SK-N-SH (cell line): Measurements from ENCODE around the gene GMFB. TPM values are rescaled to one million over a fixed set of nuclear protein-coding genes. Genes with fewer than 3 reads are reported as not detected.

Experiments used
- CTCF ChIA-PET: fragments of 300-600, 350-600 bp; formaldehyde crosslinking; extraction: SDS; loops from one replicate; lab custom pipeline; 2021; lab: Yijun Ruan, JAX
- POLR2A ChIA-PET: fragments of 350-600 bp; sonication (Branson Sonifier 250); formaldehyde crosslinking; extraction: SDS; loops from one replicate; lab custom pipeline; 2020; ENCODE audit warnings: antibody characterized with exemption, inconsistent platforms; lab: Yijun Ruan, JAX
- DNase-seq: peaks from one replicate; pipeline ENCODE4 v3.0.0; 2012
- H2AFZ ChIP-seq: fragments of 200-600 bp; sonication (generic); 2 replicates; pipeline ENCODE4 v1.8.1; 2016; ENCODE audit warnings: antibody characterized with exemption, mild to moderate bottlenecking, low read depth
- H3F3A ChIP-seq: fragments of 200-600 bp; sonication (generic); replicated peaks from 2 replicates; pipeline ENCODE3; 2016; ENCODE audit warnings: antibody characterized with exemption, mild to moderate bottlenecking; ENCODE audit not compliant: insufficient read depth
- H3K27ac ChIP-seq, 2 experiments: fragments of 200-500 bp in 1 of 2; fragments of 200-600 bp in 1 of 2; sonication (Bioruptor generic) in 1 of 2; sonication (generic), shearing (Covaris generic) in 1 of 2; 2 replicates each; pipeline versions ENCODE4 v1.5.1 to v1.6.1; 2014 to 2016; ENCODE audit warnings: low read depth in 2 of 2, inconsistent platforms in 1 of 2, low read length in 1 of 2, mild to moderate bottlenecking in 1 of 2, mixed read lengths in 1 of 2
- H3K27me3 ChIP-seq: fragments of 200-600 bp; sonication (generic), shearing (Covaris generic); 2 replicates; pipeline ENCODE4 v1.6.1; 2016; ENCODE audit warnings: mixed run types; ENCODE audit not compliant: insufficient read depth
- H3K36me3 ChIP-seq, 2 experiments: fragments of 200-500 bp in 1 of 2; fragments of 200-600 bp in 1 of 2; sonication (Bioruptor generic) in 1 of 2; sonication (generic) in 1 of 2; replicated peaks in 1 of 2; 2 replicates each; pipeline versions ENCODE3 to v1.5.1; 2014 to 2016; ENCODE audit warnings: low read length in 1 of 2, mild to moderate bottlenecking in 1 of 2; ENCODE audit not compliant: insufficient read depth in 2 of 2, control insufficient read depth in 1 of 2
- H3K4me1 ChIP-seq, 2 experiments: fragments of 200-500 bp in 1 of 2; fragments of 200-600 bp in 1 of 2; sonication (Bioruptor generic) in 1 of 2; sonication (generic), shearing (Covaris generic) in 1 of 2; 2 replicates each; pipeline versions ENCODE4 v1.5.1 to v1.6.1; 2014 to 2016; ENCODE audit warnings: low read depth in 1 of 2, low read length in 1 of 2, mixed run types in 1 of 2; ENCODE audit not compliant: insufficient read depth in 2 of 2, control insufficient read depth in 1 of 2
- H3K4me2 ChIP-seq: fragments of 200-600 bp; sonication (generic), shearing (Covaris generic); 2 replicates; pipeline ENCODE4 v1.6.1; 2017; ENCODE audit warnings: mixed run types
- H3K4me3 ChIP-seq, 2 experiments: fragments of 200-500 bp in 1 of 2; fragments of 200-600 bp in 1 of 2; sonication (Bioruptor generic) in 1 of 2; sonication (generic), shearing (Covaris generic) in 1 of 2; 2 replicates each; pipeline versions ENCODE4 v1.5.1 to v1.8.1; 2014 to 2016; ENCODE audit warnings: low read depth in 2 of 2, inconsistent platforms in 1 of 2, low read length in 1 of 2, mild to moderate bottlenecking in 1 of 2, mixed read lengths in 1 of 2, moderate library complexity in 1 of 2
- H3K79me2 ChIP-seq: fragments of 200-600 bp; sonication (generic); 2 replicates; pipeline ENCODE4 v1.8.1; 2017; ENCODE audit warnings: mild to moderate bottlenecking; ENCODE audit not compliant: insufficient read depth
- H3K9ac ChIP-seq: fragments of 200-600 bp; sonication (generic); 2 replicates; pipeline ENCODE4 v1.6.1; 2017; ENCODE audit warnings: mixed run types
- H3K9me2 ChIP-seq: fragments of 200-600 bp; sonication (generic); 2 replicates; pipeline ENCODE4 v1.6.1; 2017; ENCODE audit warnings: mixed run types
- H3K9me3 ChIP-seq: fragments of 200-600 bp; sonication (generic); 2 replicates; pipeline ENCODE4 v1.6.1; 2017; ENCODE audit warnings: mixed run types, mild to moderate bottlenecking, moderate library complexity
- H4K20me1 ChIP-seq: fragments of 200-600 bp; sonication (generic); 2 replicates; pipeline ENCODE4 v1.6.1; 2017; ENCODE audit warnings: mild to moderate bottlenecking, mixed run types; ENCODE audit not compliant: insufficient read depth
- CHD2 ChIP-seq: fragments of 150-350 bp; IDR thresholded peaks from 2 replicates; pipeline ENCODE4 v1.6.1; 2018; ENCODE audit warnings: low read length; ENCODE audit not compliant: partially characterized antibody
- EZH2phosphoT487 ChIP-seq: fragments of 200-600 bp; sonication (generic); IDR thresholded peaks from 2 replicates; pipeline ENCODE4 v1.6.1; 2017; ENCODE audit warnings: low read depth, mixed run types, mild to moderate bottlenecking, antibody characterized with exemption, moderate library complexity, borderline replicate concordance
- FOSL2 ChIP-seq: IDR thresholded peaks from 2 replicates; pipeline ENCODE4 v1.4.0; 2012; ENCODE audit warnings: low read depth, mild to moderate bottlenecking, moderate library complexity, borderline replicate concordance
- FOXM1 ChIP-seq: IDR thresholded peaks from 2 replicates; pipeline ENCODE4 v1.4.0; 2012; ENCODE audit warnings: low read depth, mild to moderate bottlenecking
- GABPA ChIP-seq: IDR thresholded peaks from 2 replicates; pipeline ENCODE4 v1.4.0; 2012; ENCODE audit warnings: low read depth, mild to moderate bottlenecking
- IRF3 ChIP-seq: fragments of 150-350 bp; IDR thresholded peaks from 2 replicates; pipeline ENCODE4 v1.6.1; 2016; ENCODE audit warnings: mild to moderate bottlenecking, low read depth, low read length
- MEF2A ChIP-seq: IDR thresholded peaks from 2 replicates; pipeline ENCODE4 v1.4.0; 2012; ENCODE audit warnings: low read depth, borderline replicate concordance
- MXI1 ChIP-seq: IDR thresholded peaks from 2 replicates; pipeline ENCODE4 v1.6.1; 2012; ENCODE audit warnings: mild to moderate bottlenecking, low read depth, low read length, improper control_type of control experiment
- NFIC ChIP-seq: IDR thresholded peaks from 2 replicates; pipeline ENCODE4 v1.4.0; 2012; ENCODE audit warnings: borderline replicate concordance
- NRF1 ChIP-seq: IDR thresholded peaks from 2 replicates; pipeline ENCODE4 v1.6.1; 2012; ENCODE audit warnings: low read depth, mild to moderate bottlenecking, low read length
- PBX3 ChIP-seq: IDR thresholded peaks from 2 replicates; pipeline ENCODE4; 2012
- RAD21 ChIP-seq: IDR thresholded peaks from 2 replicates; pipeline ENCODE4 v1.6.1; 2012; ENCODE audit warnings: mild to moderate bottlenecking, low read length
- REST ChIP-seq: IDR thresholded peaks from 2 replicates; pipeline ENCODE4 v1.6.1; 2012; ENCODE audit warnings: mild to moderate bottlenecking, low read depth, low read length, moderate library complexity
- RFX5 ChIP-seq: IDR thresholded peaks from 2 replicates; pipeline ENCODE4 v1.6.1; 2012; ENCODE audit warnings: mild to moderate bottlenecking, improper control_type of control experiment, low read length
- SIN3A ChIP-seq: IDR thresholded peaks from 2 replicates; pipeline ENCODE4 v1.6.1; 2012; ENCODE audit warnings: low read depth, mild to moderate bottlenecking, low read length, moderate library complexity, borderline replicate concordance
- TCF12 ChIP-seq: IDR thresholded peaks from 2 replicates; pipeline ENCODE4 v1.4.0; 2012
- TEAD4 ChIP-seq: IDR thresholded peaks from 2 replicates; pipeline ENCODE4 v1.4.0; 2012; ENCODE audit warnings: mild to moderate bottlenecking, borderline replicate concordance; ENCODE audit not compliant: insufficient read depth
- USF1 ChIP-seq: IDR thresholded peaks from 2 replicates; pipeline ENCODE4 v1.4.0; 2012; ENCODE audit warnings: low read depth, borderline replicate concordance
- YY1 ChIP-seq: IDR thresholded peaks from 2 replicates; pipeline ENCODE4 v1.4.0; 2012; ENCODE audit warnings: low read depth, mild to moderate bottlenecking
- WGBS: methylation state at CpG from one replicate; pipeline ENCODE4 v1.1.6; 2017; ENCODE audit warnings: low lambda C conversion rate; 5-methylcytosine and 5-hydroxymethylcytosine counted together
- polyA plus RNA-seq, 3 experiments: library from polyadenylated mRNA; depleted of rRNA; stranded (reverse); fragments of >200 nt; gene quantifications; 2 replicates each; pipeline ENCODE4 v1.2.3, GENCODE V29; 2012

Gene GMFB
- polyA plus RNA-seq, 1 of the 3 experiments (the other 2 are of a cell fraction): 9.4 TPM

- peak; percentile 65 for TF ChIP-seq GABPA
- TF ChIP-seq FOSL2: no peak
- TF ChIP-seq NFIC: no peak
- no peak for TF ChIP-seq EZH2phosphoT487
- TF ChIP-seq RFX5: no peak
- TF ChIP-seq REST: 0 out of 2 replicates have a peak, but pooled peaks have one; percentile 21
- peak; percentile 45; the same call in 1 of the 2 replicates for TF ChIP-seq USF1
These were observed 47.6 kb downstream of the GMFB start, which contains the start of gene CNIH1 (continued) for GRCh38 chr14:54440873-54441868.

GRCh38 chr14:54440476-54440872 is 48.3 kb downstream of the GMFB start:
- Histone ChIP-seq H3F3A (peaks cover 12% of the 10 kb centered on the region), H3K9ac (peak overlapping the region; percentile 91), H3K4me1 (peaks cover 18 to 21% of the 10 kb centered on the region in 2 experiments; a peak in 3 of 4 replicates), H3K36me3 (peaks cover 8 to 14% of the 10 kb centered on the region in 2 experiments), H3K4me2 (peak overlapping the region; percentile 83), H4K20me1 (peaks cover 16% of the 10 kb centered on the region), H3K9me2 (no peaks in the 10 kb centered on the region), H3K4me3 (peak overlapping the region; percentile 85 to 87), H2AFZ (no peak overlapping the region), H3K79me2 (peaks cover 54% of the 10 kb centered on the region), H3K27me3 (no peaks in the 10 kb centered on the region), H3K9me3 (no peaks in the 10 kb centered on the region), H3K27ac (peak overlapping the region; percentile 90 to 99)
- under 1% methylated on average over 5 of the region's 5 CpGs for WGBS
- ChIA-PET POLR2A (no interaction called here), CTCF (interaction anchor here (0.6 to 2.5 kb wide), 6 partner anchors 8 to 57 kb away, joined by 3 to 8 read pairs (median 3); no protein-coding TSS in a partner anchor)
- no peak for DNase-seq
- TF ChIP-seq TCF12 (no peak), FOXM1 (no peak), TEAD4 (no peak), FOSL2 (no peak), MXI1 (no peak), MEF2A (no peak), IRF3 (no peak), NRF1 (no peak), CHD2 (no peak), REST (no peak), SIN3A (no peak), RAD21 (no peak), PBX3 (no peak), YY1 (no peak)
